GM18499 (cell line): ENCODE results near the gene RNF213.
"Not testable (repeated sequence)": the region's sequence is repeated elsewhere in the genome, so short reads cannot be mapped to it uniquely, and the experiment has no call there.

Experiments used
- ATAC-seq: cut with Tn5 transposase; IDR thresholded peaks from one replicate; pipeline ENCODE4 v1.9.1; 2021; ENCODE audit warnings: moderate number of reproducible peaks; ENCODE audit not compliant: insufficient read depth, unreplicated experiment

RNF213 gene

GRCh38 chr17:80313946-80314345, 53.3 kb downstream of the RNF213 start:
- ATAC-seq = not testable (repeated sequence)

- no peak for ATAC-seq
Measured at GRCh38 chr17:80315517-80316182, 55.0 kb downstream of the RNF213 start.

GRCh38 chr17:80316431-80316830, 55.8 kb downstream of the RNF213 start:
- ATAC-seq = no peak

GRCh38 chr17:80316927-80317705, 56.5 kb downstream of the RNF213 start:
- no peak for ATAC-seq

GRCh38 chr17:80317706-80317980, 57.0 kb downstream of the RNF213 start:
- no peak for ATAC-seq

GRCh38 chr17:80318166-80318565, 57.5 kb downstream of the RNF213 start:
- ATAC-seq = no peak

- no peak for ATAC-seq
Measured at GRCh38 chr17:80319262-80319998, 58.8 kb downstream of the RNF213 start.

- no peak for ATAC-seq
Measured at GRCh38 chr17:80319999-80320344, 59.3 kb downstream of the RNF213 start.

GRCh38 chr17:80320496-80320895, 59.8 kb downstream of the RNF213 start:
- no peak for ATAC-seq

GRCh38 chr17:80322864-80323263, 62.2 kb downstream of the RNF213 start:
- no peak for ATAC-seq

- no peak for ATAC-seq
Measured at GRCh38 chr17:80323982-80324381, 63.3 kb downstream of the RNF213 start.

GRCh38 chr17:80327518-80327917, 66.9 kb downstream of the RNF213 start:
- ATAC-seq = no peak

- ATAC-seq = no peak
Measured at GRCh38 chr17:80328634-80329380, 68.2 kb downstream of the RNF213 start.

GRCh38 chr17:80329421-80329820, 68.8 kb downstream of the RNF213 start:
- not testable (repeated sequence) for ATAC-seq

GRCh38 chr17:80330276-80330675, 69.6 kb downstream of the RNF213 start:
- ATAC-seq = no peak

- not testable (repeated sequence) for ATAC-seq
Measured at GRCh38 chr17:80330938-80331337, 70.3 kb downstream of the RNF213 start.

GRCh38 chr17:80331820-80332219, 71.2 kb downstream of the RNF213 start:
- no peak for ATAC-seq

GRCh38 chr17:80337195-80337895, 76.7 kb downstream of the RNF213 start:
- ATAC-seq = no peak

GRCh38 chr17:80339118-80339517, 78.5 kb downstream of the RNF213 start:
- no peak for ATAC-seq
